ENCODE results near the gene DLX3.

DNA sequence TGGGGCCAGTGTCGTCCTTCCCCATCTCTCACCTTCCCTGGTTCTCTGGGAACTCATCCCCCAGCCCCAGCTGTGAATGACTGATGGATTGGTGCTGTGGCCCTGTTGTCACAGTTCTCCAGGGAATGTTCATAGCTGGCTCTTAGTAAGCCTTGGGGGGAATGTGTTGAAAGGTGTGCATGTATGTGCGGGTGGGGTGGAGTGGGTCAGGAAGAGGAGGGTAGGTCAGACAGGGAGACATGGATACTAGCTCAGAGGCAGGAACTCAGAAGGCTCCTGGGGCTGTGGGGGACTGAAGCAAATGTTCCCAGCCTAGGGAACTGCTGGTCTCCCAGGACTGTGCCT lies 21.8 kb downstream of the DLX3 start:
- no peak for TF ChIP-seq EZH2 (IDR thresholded peaks at IDR 0.05; ENCODE audit: low read depth)
- TF ChIP-seq, protein P1, sequence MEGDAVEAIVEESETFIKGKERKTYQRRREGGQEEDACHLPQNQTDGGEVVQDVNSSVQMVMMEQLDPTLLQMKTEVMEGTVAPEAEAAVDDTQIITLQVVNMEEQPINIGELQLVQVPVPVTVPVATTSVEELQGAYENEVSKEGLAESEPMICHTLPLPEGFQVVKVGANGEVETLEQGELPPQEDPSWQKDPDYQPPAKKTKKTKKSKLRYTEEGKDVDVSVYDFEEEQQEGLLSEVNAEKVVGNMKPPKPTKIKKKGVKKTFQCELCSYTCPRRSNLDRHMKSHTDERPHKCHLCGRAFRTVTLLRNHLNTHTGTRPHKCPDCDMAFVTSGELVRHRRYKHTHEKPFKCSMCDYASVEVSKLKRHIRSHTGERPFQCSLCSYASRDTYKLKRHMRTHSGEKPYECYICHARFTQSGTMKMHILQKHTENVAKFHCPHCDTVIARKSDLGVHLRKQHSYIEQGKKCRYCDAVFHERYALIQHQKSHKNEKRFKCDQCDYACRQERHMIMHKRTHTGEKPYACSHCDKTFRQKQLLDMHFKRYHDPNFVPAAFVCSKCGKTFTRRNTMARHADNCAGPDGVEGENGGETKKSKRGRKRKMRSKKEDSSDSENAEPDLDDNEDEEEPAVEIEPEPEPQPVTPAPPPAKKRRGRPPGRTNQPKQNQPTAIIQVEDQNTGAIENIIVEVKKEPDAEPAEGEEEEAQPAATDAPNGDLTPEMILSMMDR (conservative IDR thresholded peaks at IDR 0.05): no peak

Measured in PC-9 (cell line).